Stimulated activated CD4-positive, alpha-beta T cell treated with anti-CD3 and anti-CD28 coated beads, TNF-alpha, amount 100 ng/mL, for 48 hours (primary cell): ENCODE results near the gene NANOS2.

Source experiments
- DNase-seq, 3 donors: peaks; one replicate each; pipeline ENCODE4 v3.0.0-alpha.2; 2020; ENCODE audit warnings: low read depth in 3 of 3

Gene NANOS2

GRCh38 chr19:45913874-45914830, at the start of gene NANOS2:
Gene NANOS2 (minus strand): TSS chr19:45914778. CDS start chr19:45914693, 85 bp downstream.
- no peak for DNase-seq

DNA sequence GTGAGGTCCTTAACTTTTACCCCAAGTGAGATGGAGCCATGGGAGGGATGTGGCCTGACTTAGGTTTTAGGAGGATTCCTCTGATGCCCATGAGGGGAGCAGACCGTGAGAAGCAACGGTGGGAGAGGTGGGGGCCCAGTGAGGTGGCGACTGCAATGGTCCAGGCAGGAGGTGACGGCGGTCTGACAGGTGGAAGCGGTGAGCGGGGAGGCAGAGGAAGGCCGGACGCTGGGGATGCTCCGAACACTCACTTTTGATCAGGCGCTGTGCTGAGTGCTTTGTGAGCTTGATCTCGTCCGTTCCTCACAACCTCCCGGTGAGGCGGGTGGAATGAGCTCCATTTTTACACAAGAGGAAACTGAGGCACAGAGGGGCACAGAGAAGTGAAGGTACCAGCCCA, 47.4 kb upstream of the NANOS2 start:
- DNase-seq, result no peak

DNA sequence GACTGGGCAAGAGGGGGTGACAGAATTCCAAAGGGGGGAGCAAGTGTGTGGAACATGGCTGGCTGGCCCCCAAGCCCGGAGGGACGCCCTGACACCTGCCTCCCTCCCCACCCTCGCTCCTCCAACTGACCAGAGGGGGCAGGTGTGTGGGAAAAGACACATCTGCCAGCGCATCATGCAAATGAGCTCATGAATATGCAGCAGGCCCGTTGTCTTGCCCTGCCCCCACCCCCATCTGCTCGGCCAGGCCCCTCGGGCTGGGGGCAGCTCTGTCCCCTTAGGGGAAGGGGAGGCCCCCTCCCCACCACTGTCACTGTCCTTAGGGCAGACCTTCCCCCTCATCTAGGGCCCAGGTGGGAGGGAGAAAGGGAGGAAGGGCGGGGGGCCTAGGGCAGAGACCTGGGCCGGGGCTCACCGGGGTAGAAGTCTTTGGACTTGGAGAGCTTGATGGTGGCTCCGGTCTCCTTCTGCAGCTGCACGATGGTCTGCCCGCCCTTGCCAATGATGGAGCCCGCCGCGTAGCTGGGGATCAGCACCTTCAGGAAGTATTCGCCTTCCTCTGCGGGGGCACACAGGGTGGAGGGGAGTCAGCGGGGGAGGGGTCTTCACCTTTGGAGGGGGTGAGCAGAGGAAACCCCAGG, 46.1 kb upstream of the NANOS2 start:
- DNase-seq, result no peak

DNA sequence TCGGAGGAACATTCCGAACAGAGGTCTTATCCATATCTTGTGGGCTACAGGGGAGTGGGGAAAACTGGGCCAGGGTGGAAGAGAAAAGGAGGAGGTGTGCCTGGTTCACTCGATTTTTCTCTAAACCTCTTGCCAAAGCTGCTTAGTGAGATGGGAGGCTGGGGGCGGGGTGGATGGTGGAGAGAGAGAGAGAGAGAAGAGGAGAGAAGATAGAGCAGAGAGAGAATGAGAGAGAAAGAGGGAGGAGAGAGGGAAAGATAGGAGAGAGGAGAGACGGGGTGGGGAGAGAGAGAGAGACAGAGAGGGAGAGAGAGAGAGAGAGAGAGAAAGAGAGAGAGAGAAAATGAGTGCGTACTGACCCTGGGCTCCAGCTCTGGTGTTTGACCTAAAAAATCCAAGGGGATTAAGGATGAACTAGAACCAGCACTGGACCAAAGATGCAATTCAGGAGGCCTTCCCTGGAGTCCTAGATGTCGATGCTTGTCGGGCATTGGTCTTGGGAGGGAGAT, 45.0 kb upstream of the NANOS2 start:
- no peak for DNase-seq

GRCh38 chr19:45958769-45959516, 44.4 kb upstream of the NANOS2 start:
- DNase-seq, result no peak

- no peak for DNase-seq
These were observed 43.7 kb upstream of the NANOS2 start for GRCh38 chr19:45958320-45958719.

GRCh38 chr19:45955905-45956608, 41.5 kb upstream of the NANOS2 start:
- DNase-seq, result no peak

- no peak for DNase-seq
These were observed 39.6 kb upstream of the NANOS2 start for GRCh38 chr19:45954156-45954555.

- no peak for DNase-seq
These were observed 39.1 kb upstream of the NANOS2 start for GRCh38 chr19:45953676-45954075.

- DNase-seq, result peak in 2 of 3 donors; percentile 11 to 20
These were observed 38.3 kb upstream of the NANOS2 start for GRCh38 chr19:45952686-45953505.

- no peak for DNase-seq
These were observed 37.7 kb upstream of the NANOS2 start for GRCh38 chr19:45952341-45952685.

GRCh38 chr19:45947926-45948325, 33.3 kb upstream of the NANOS2 start:
- no peak for DNase-seq

GRCh38 chr19:45940515-45940805, 25.9 kb upstream of the NANOS2 start:
- no peak for DNase-seq

- no peak for DNase-seq
These were observed 25.4 kb upstream of the NANOS2 start for GRCh38 chr19:45939792-45940514.

DNA sequence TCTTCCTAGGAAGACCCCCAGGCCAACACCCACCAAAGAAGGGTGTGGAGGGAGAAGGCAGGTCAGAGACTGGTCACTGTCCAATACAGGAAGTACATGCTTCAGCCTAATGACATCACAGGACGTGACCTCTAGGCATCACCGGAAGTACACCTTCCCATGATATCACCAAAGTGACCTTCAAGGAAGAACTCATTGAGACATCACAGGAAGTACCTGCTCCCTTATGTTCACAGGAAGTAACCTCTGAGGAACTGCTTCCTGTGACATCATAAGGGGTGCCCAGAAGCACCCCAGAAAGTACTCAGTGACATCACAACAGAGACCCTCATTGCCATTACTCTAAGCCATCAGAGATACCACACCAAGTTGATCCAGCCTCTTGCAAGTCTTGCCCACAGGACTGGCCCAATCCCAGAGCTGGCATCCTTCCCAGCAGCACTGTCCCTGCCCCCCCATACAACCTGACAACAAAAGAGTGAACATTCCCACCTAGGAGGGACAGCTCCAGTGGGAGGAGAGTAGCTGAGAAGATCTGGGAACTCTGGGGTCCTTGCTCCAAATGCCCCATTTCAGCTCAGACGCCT, 24.2 kb upstream of the NANOS2 start:
- no peak for DNase-seq

DNA sequence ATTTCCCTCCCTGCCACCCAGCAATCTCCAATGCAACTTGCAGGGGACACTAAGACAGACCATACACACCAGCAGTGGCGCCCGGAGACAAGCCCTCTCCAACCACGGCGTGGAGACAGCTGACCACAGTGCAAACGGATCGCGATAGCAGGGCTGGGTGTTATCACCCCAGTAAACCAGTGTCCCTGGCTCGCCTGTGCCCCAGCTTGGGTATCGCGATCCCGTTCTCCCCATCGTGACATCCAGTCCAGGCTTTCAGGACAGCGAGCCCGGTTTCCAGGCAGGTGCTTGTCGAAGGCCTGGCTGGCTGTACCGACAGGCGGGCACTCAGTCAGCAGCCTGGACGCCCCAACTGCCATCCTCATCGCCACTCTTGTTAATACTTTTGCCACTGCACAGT, 20.7 kb upstream of the NANOS2 start:
- DNase-seq, result no peak

DNA sequence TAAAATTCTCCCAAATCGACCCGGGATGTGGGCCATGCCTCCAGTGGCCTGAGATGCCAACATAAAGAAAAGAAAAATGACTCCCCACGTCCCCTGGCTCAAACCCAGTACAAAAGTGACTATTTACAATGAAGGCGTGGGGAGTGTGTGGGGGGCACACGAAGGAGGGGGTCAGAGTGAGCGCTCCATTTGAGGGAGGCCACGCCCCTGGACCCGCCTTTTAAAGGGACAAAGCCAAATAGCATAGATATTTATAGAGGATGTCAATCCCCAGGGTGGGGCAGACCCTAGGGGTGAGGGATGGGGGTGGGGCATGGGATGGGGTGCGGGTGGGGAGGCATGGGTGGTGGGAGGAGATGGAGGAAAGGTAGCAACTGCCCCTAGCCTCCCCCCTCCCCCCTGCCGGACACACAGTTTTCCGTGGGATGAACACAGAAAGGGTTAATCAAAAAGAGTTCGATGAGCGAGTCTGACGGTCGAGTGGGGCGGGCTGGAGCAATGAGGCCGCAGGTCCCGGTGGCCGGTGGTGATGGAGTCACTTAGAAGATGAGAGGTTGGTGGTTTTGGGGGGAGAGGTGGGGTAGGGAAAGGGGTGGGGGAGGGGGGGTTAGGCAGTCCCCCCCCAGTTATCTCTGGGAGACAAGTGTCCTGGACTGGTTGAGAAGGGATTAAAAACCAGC, 20.1 kb upstream of the NANOS2 start:
- DNase-seq, result no peak

- DNase-seq, result no peak
These were observed 19.2 kb upstream of the NANOS2 start for GRCh38 chr19:45933759-45934158.

DNA sequence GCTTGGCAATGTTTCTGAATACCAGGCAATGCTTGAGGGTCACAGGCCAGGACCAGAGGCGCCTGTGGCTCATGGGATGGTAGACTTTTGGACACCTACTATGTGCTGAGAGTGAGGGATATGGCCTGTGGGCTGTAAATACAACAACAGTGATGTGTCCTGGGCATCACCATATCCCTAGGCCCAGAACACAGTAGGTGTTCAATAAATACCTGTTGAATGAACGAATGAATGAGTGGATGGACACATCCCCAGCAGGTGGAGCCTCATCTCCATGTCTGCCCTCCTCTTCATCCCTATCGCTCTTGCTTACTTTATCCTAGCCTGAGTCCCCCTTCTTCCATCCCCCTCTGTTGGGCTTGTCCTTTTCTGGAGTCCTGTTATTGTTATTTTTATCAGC, 16.5 kb upstream of the NANOS2 start:
- DNase-seq, result no peak
